Body of pancreas (tissue), 4 donors: ENCODE measurements around the gene JPH3. TPM values are rescaled to one million over a fixed set of nuclear protein-coding genes. Genes with fewer than 3 reads are reported as not detected.
"Not testable (repeated sequence)": the region's sequence is repeated elsewhere in the genome, so short reads cannot be mapped to it uniquely, and the experiment has no call there.

Source experiments
- ATAC-seq: fragments of 150-250 bp; one replicate; pipeline ENCODE4 v1.9.1; 2016
- DNase-seq, 4 donors: peaks; one replicate each; pipeline ENCODE4 v3.0.0-alpha.2; 2019
- H3K27ac ChIP-seq, 4 donors: fragments of 200-600 bp; sonication (generic); 1 replicate in 3 of 4; 2 replicates in 1 of 4; pipeline versions ENCODE4 v1.5.1 to v1.6.1; 2016 to 2019; ENCODE audit warnings: mild to moderate bottlenecking in 1 of 4, mixed read lengths in 1 of 4, moderate library complexity in 1 of 4
- H3K27me3 ChIP-seq, 2 donors: fragments of 200-600 bp; sonication (generic); one replicate each; pipeline ENCODE4 v1.6.0; 2016; ENCODE audit warnings: mild to moderate bottlenecking in 1 of 2
- H3K36me3 ChIP-seq, 2 donors: fragments of 200-600 bp; sonication (generic); replicated peaks in 1 of 2; 2 replicates each; pipeline ENCODE4 v1.5.1; 2016; ENCODE audit warnings: low read depth in 2 of 2; ENCODE audit not compliant: insufficient read depth in 1 of 2
- H3K4me1 ChIP-seq: fragments of 200-600 bp; sonication (generic); one replicate; pipeline ENCODE4 v1.6.0; 2016
- H3K4me3 ChIP-seq, 2 donors: fragments of 200-600 bp; sonication (generic); 1 replicate in 1 of 2; 2 replicates in 1 of 2; pipeline ENCODE4 v1.5.1; 2016 to 2019
- H3K9me3 ChIP-seq, 3 donors: fragments of 200-600 bp; sonication (generic); 1 replicate in 2 of 3; 2 replicates in 1 of 3; pipeline ENCODE4 v1.5.1; 2016
- CTCF ChIP-seq, 7 experiments: fragments of 450-650 bp in 4 of 7; fragments of 200-600 bp in 3 of 7; sonication (generic) in 3 of 7; IDR thresholded peaks; one replicate each; pipeline ENCODE4 v1.5.1; 2016 to 2019; ENCODE audit warnings: antibody characterized with exemption in 7 of 7
- POLR2A ChIP-seq, 3 donors: fragments of 450-650 bp; IDR thresholded peaks; one replicate each; pipeline ENCODE4 v1.6.1; 2016; ENCODE audit warnings: antibody characterized with exemption in 3 of 3, mild to moderate bottlenecking in 2 of 3
- WGBS, 2 donors: methylation state at CpG; one replicate each; pipeline ENCODE4 v1.1.5; 2017; 5-methylcytosine and 5-hydroxymethylcytosine counted together
- intact Hi-C: fragments of 100-400 bp; cut with DNase I; formaldehyde crosslinking; loops from one replicate; pipeline ENCODE4 v1.15.1; 2023
- total RNA-seq, 2 donors: library from RNA; depleted of rRNA; stranded (reverse); fragments of >200 nt; gene quantifications; one replicate each; pipeline ENCODE4 v1.1.0, GENCODE V29; 2016

Gene JPH3
- total RNA-seq, 2 donors from 2014 or later = not detected

- Histone ChIP-seq H3K4me1 (no peaks in the 10 kb centered on the region), H3K9me3 (no peaks in the 10 kb centered on the region), H3K36me3 (no peaks in the 10 kb centered on the region), H3K4me3 (no peak overlapping the region), H3K27me3 (no peaks in the 10 kb centered on the region), H3K27ac (no peak overlapping the region)
- TF ChIP-seq POLR2A (IDR thresholded peaks at IDR 0.05) (no peak), CTCF (IDR thresholded peaks at IDR 0.05) (no peak)
- ATAC-seq (no peak), DNase-seq (no peak)
- 68 to 70% methylated on average over 5 to 17 of the region's 17 CpGs for WGBS, 2 donors
- intact Hi-C loops = no loop called here
Measured at GRCh38 chr16:87680272-87680644, 78.0 kb downstream of the JPH3 start.

GRCh38 chr16:87681051-87681602, 78.8 kb downstream of the JPH3 start:
- 87 to 93% methylated on average over 58 to 60 of the region's 60 CpGs for WGBS, 2 donors
- H3K27ac ChIP-seq, DNase-seq, H3K27me3 ChIP-seq, H3K4me3 ChIP-seq, ATAC-seq, intact Hi-C loops, H3K4me1 ChIP-seq, H3K36me3 ChIP-seq, H3K9me3 ChIP-seq: not testable (repeated sequence)

GRCh38 chr16:87681981-87682570, 79.8 kb downstream of the JPH3 start:
- Histone ChIP-seq H3K4me3 (no peak overlapping the region), H3K36me3 (no peaks in the 10 kb centered on the region), H3K27me3 (no peaks in the 10 kb centered on the region), H3K9me3 (no peaks in the 10 kb centered on the region), H3K27ac (no peak overlapping the region), H3K4me1 (no peaks in the 10 kb centered on the region)
- ATAC-seq (no peak), DNase-seq (no peak)
- TF ChIP-seq POLR2A (IDR thresholded peaks at IDR 0.05) (no peak), CTCF (IDR thresholded peaks at IDR 0.05) (no peak)
- intact Hi-C loops = no loop called here
- WGBS, 2 donors = 40 to 51% methylated on average over 9 of the region's 9 CpGs

- Histone ChIP-seq H3K4me1 (no peaks in the 10 kb centered on the region), H3K36me3 (no peaks in the 10 kb centered on the region), H3K27me3 (no peaks in the 10 kb centered on the region), H3K4me3 (no peak overlapping the region), H3K27ac (no peak overlapping the region), H3K9me3 (no peaks in the 10 kb centered on the region)
- TF ChIP-seq CTCF (IDR thresholded peaks at IDR 0.05) (no peak), POLR2A (IDR thresholded peaks at IDR 0.05) (no peak)
- intact Hi-C loops = no loop called here
- 71 to 85% methylated on average over 7 to 18 of the region's 18 CpGs for WGBS, 2 donors
- ATAC-seq = no peak
- no peak for DNase-seq
Measured at GRCh38 chr16:87682852-87683399, 80.6 kb downstream of the JPH3 start.

GRCh38 chr16:87684106-87684677, 81.9 kb downstream of the JPH3 start:
- ATAC-seq (peak; percentile 48), DNase-seq (peak in 2 of 4 donors; percentile 29)
- TF ChIP-seq CTCF (IDR thresholded peaks at IDR 0.05) (no peak), POLR2A (IDR thresholded peaks at IDR 0.05) (no peak)
- intact Hi-C loops = no loop called here
- Histone ChIP-seq H3K27me3 (no peaks in the 10 kb centered on the region), H3K4me3 (no peak overlapping the region), H3K36me3 (no peaks in the 10 kb centered on the region), H3K27ac (no peak overlapping the region), H3K4me1 (no peaks in the 10 kb centered on the region), H3K9me3 (no peaks in the 10 kb centered on the region)
- WGBS, 2 donors = 26 to 54% methylated on average over 3 to 24 of the region's 24 CpGs
